ENCODE data around the gene MAD1L1.
"Not testable (repeated sequence)": the region's sequence is repeated elsewhere in the genome, so short reads cannot be mapped to it uniquely, and the experiment has no call there.

MAD1L1 gene

GRCh38 chr7:2275101-2275500, 42.4 kb upstream of the MAD1L1 start:
- no peak for TF ChIP-seq CTCF (IDR thresholded peaks at IDR 0.05; ENCODE audit: borderline replicate concordance, insufficient read depth, low read depth, low read length)
- H3K4me3 ChIP-seq (ENCODE audit: low read depth, low read length): no peak overlapping the region

- no peak for TF ChIP-seq CTCF (IDR thresholded peaks at IDR 0.05; ENCODE audit: borderline replicate concordance, insufficient read depth, low read depth, low read length)
- H3K4me3 ChIP-seq (ENCODE audit: low read depth, low read length): no peak overlapping the region
Observed at GRCh38 chr7:2274666-2275065, 41.9 kb upstream of the MAD1L1 start.

GRCh38 chr7:2273866-2274265, 41.1 kb upstream of the MAD1L1 start:
- no peak for TF ChIP-seq CTCF (IDR thresholded peaks at IDR 0.05; ENCODE audit: borderline replicate concordance, insufficient read depth, low read depth, low read length)
- no peak overlapping the region for H3K4me3 ChIP-seq (ENCODE audit: low read depth, low read length)

- no peak for TF ChIP-seq CTCF (IDR thresholded peaks at IDR 0.05; ENCODE audit: borderline replicate concordance, insufficient read depth, low read depth, low read length)
- no peak overlapping the region for H3K4me3 ChIP-seq (ENCODE audit: low read depth, low read length)
Observed at GRCh38 chr7:2272031-2272430, 39.3 kb upstream of the MAD1L1 start.

GRCh38 chr7:2271273-2272026, 38.7 kb upstream of the MAD1L1 start:
- H3K4me3 ChIP-seq (ENCODE audit: low read depth, low read length): no peak overlapping the region
- TF ChIP-seq CTCF (IDR thresholded peaks at IDR 0.05; ENCODE audit: borderline replicate concordance, insufficient read depth, low read depth, low read length): no peak

- no peak for TF ChIP-seq CTCF (IDR thresholded peaks at IDR 0.05; ENCODE audit: borderline replicate concordance, insufficient read depth, low read depth, low read length)
- H3K4me3 ChIP-seq (ENCODE audit: low read depth, low read length): no peak overlapping the region
Observed at GRCh38 chr7:2270495-2270894, 37.8 kb upstream of the MAD1L1 start.

GRCh38 chr7:2269991-2270460, 37.3 kb upstream of the MAD1L1 start:
- H3K4me3 ChIP-seq (ENCODE audit: low read depth, low read length): no peak overlapping the region
- no peak for TF ChIP-seq CTCF (IDR thresholded peaks at IDR 0.05; ENCODE audit: borderline replicate concordance, insufficient read depth, low read depth, low read length)

- H3K4me3 ChIP-seq (ENCODE audit: low read depth, low read length): not testable (repeated sequence)
Observed at GRCh38 chr7:2269089-2269990, 36.6 kb upstream of the MAD1L1 start.
